K562 (cell line): ENCODE data around the gene GNS. TPM values are rescaled to one million over a fixed set of nuclear protein-coding genes. Genes with fewer than 3 reads are reported as not detected.

Experiments used
- ATAC-seq: fragments of 200-7000 bp; cut with Tn5 transposase; 3 replicates; pipeline ENCODE4 v1.9.1; 2020; ENCODE audit warnings: moderate library complexity
- BruUV-seq: library from RNA; stranded (reverse); fragments of 400-500 nt; replicated peaks from 2 replicates; lab custom pipeline; 2021; lab: Mats Ljungman, UMichigan
- CTCF ChIA-PET: fragments of 300-600 bp; formaldehyde crosslinking; extraction: SDS; loops from one replicate; lab custom pipeline; 2021; ENCODE audit warnings: low intra/inter-chr PET ratio; lab: Yijun Ruan, JAX
- POLR2A ChIA-PET: fragments of 300-600, 350-650 bp; sonication (Branson Sonifier 250); formaldehyde crosslinking; extraction: SDS; loops from one replicate; lab custom pipeline; 2021; ENCODE audit warnings: antibody characterized with exemption, inconsistent platforms; lab: Yijun Ruan, JAX
- DNase-seq, 4 experiments: peaks; one replicate each; pipeline versions ENCODE4 v3.0.0 to v3.0.0-alpha.2; 2011 to 2018; ENCODE audit warnings: low spot score in 3 of 4, mixed read lengths in 3 of 4; ENCODE audit errors: extremely low read depth in 1 of 4
- FAIRE-seq: peaks from 2 replicates; lab custom pipeline; 2011; peaks lifted over from hg19 to GRCh38; lab: Jason Lieb, UNC
- H2AFZ ChIP-seq: 2 replicates; pipeline ENCODE4 v1.6.0; 2011; ENCODE audit warnings: low read depth, low read length, control low read depth, inconsistent platforms
- H3K27ac ChIP-seq: fragments of 200-600 bp; 3 replicates; pipeline ENCODE4 v1.8.0; 2011; ENCODE audit warnings: low read depth, mild to moderate bottlenecking, control low read depth, inconsistent platforms, low read length, moderate library complexity, mixed read lengths; ENCODE audit errors: extremely low read depth
- H3K27me3 ChIP-seq, 2 experiments: fragments of 300-600 bp in 1 of 2; 2 replicates in 1 of 2; 3 replicates in 1 of 2; pipeline versions ENCODE4 v1.6.0 to v1.8.0; 2011; ENCODE audit warnings: inconsistent platforms in 2 of 2, low read length in 2 of 2, mild to moderate bottlenecking in 1 of 2, mixed read lengths in 1 of 2, moderate library complexity in 1 of 2; ENCODE audit not compliant: control insufficient read depth in 2 of 2, insufficient read depth in 2 of 2
- H3K36me3 ChIP-seq: fragments of 300-600 bp; 3 replicates; pipeline ENCODE4 v1.8.0; 2011; ENCODE audit warnings: mild to moderate bottlenecking, low read length, inconsistent platforms; ENCODE audit not compliant: control insufficient read depth, insufficient read depth
- H3K4me1 ChIP-seq, 2 experiments: fragments of 200-600 bp in 1 of 2; replicated peaks in 1 of 2; 2 replicates in 1 of 2; 3 replicates in 1 of 2; pipeline versions ENCODE4 v1.5.1 to v1.8.0; 2011; ENCODE audit warnings: inconsistent platforms in 2 of 2, low read length in 2 of 2, mild to moderate bottlenecking in 1 of 2, mixed read lengths in 1 of 2, moderate library complexity in 1 of 2; ENCODE audit not compliant: control insufficient read depth in 2 of 2, insufficient read depth in 2 of 2
- H3K4me2 ChIP-seq: 2 replicates; pipeline ENCODE4 v1.6.1; 2011; ENCODE audit warnings: low read length, control low read depth, inconsistent platforms, mixed read lengths; ENCODE audit not compliant: insufficient read depth
- H3K4me3 ChIP-seq: fragments of 200-600 bp; sonication (generic), shearing (Covaris generic); 2 replicates; pipeline ENCODE4 v1.5.1; 2016; ENCODE audit warnings: control low read depth, inconsistent platforms
- H3K79me2 ChIP-seq: fragments of 200-600 bp; 3 replicates; pipeline ENCODE4 v1.8.0; 2011; ENCODE audit warnings: low read length, inconsistent platforms; ENCODE audit not compliant: control insufficient read depth, insufficient read depth
- H3K9ac ChIP-seq, 2 experiments: 2 replicates each; pipeline versions ENCODE4 v1.6.0 to v1.6.1; 2011; ENCODE audit warnings: low read depth in 2 of 2, low read length in 2 of 2, control low read depth in 1 of 2, inconsistent platforms in 1 of 2, mild to moderate bottlenecking in 1 of 2, mixed read lengths in 1 of 2; ENCODE audit not compliant: insufficient read depth in 1 of 2
- H3K9me1 ChIP-seq: one replicate; pipeline ENCODE4 v1.6.0; 2011; ENCODE audit warnings: inconsistent platforms, mild to moderate bottlenecking, low read length, moderate library complexity; ENCODE audit not compliant: control insufficient read depth, insufficient read depth
- H3K9me3 ChIP-seq: replicated peaks from 2 replicates; pipeline ENCODE4 v1.5.1; 2011; ENCODE audit warnings: low read depth, low read length, inconsistent platforms; ENCODE audit not compliant: control insufficient read depth, insufficient read depth
- H4K20me1 ChIP-seq: replicated peaks from 2 replicates; pipeline ENCODE4 v1.6.1; 2011; ENCODE audit warnings: low read length, inconsistent platforms, mixed read lengths; ENCODE audit not compliant: control insufficient read depth, insufficient read depth
- FOSL1 ChIP-seq: fragments of 200-800 bp; sonication (Bioruptor generic); conservative IDR thresholded peaks from 2 replicates; pipeline ENCODE4 v1.6.1; 2016; ENCODE audit warnings: missing genetic modification characterization, missing compliant biosample characterization
- FUS ChIP-seq: fragments of 200-400 bp; formaldehyde crosslinking; optimal IDR thresholded peaks from 2 replicates; pipeline ENCODE3; 2017; ENCODE audit warnings: low read depth, low read length
- NELFE ChIP-seq: IDR thresholded peaks from 2 replicates; pipeline ENCODE4 v1.6.1; 2011; ENCODE audit warnings: mild to moderate bottlenecking; ENCODE audit not compliant: insufficient read depth, insufficient read length
- NFYB ChIP-seq: IDR thresholded peaks from 2 replicates; pipeline ENCODE4 v1.6.1; 2011; ENCODE audit warnings: mild to moderate bottlenecking, moderate library complexity; ENCODE audit not compliant: insufficient read length; ENCODE audit errors: extremely low read depth
- NUFIP1 ChIP-seq: fragments of 450-650 bp; IDR thresholded peaks from 2 replicates; pipeline ENCODE4 v1.6.1; 2018; ENCODE audit not compliant: partially characterized antibody
- PCBP2 ChIP-seq: fragments of 200-400 bp; formaldehyde crosslinking; IDR thresholded peaks from 2 replicates; pipeline ENCODE4 v1.6.1; 2018; ENCODE audit warnings: low read length, low read depth, mild to moderate bottlenecking, moderate library complexity; ENCODE audit not compliant: poor library complexity, severe bottlenecking
- SMARCA4 ChIP-seq: fragments of 450-650 bp; IDR thresholded peaks from 2 replicates; pipeline ENCODE4 v1.6.1; 2016
- ZNF12 ChIP-seq: sonication (generic); formaldehyde crosslinking; IDR thresholded peaks from 2 replicates; pipeline ENCODE4 v1.4.0; 2020; ENCODE audit warnings: mild to moderate bottlenecking, missing genetic modification reagents
- ZNF197 ChIP-seq: fragments of 200-800 bp; sonication (Bioruptor generic); IDR thresholded peaks from 2 replicates; pipeline ENCODE4 v1.6.1; 2016; ENCODE audit warnings: low read depth, missing genetic modification characterization, missing compliant biosample characterization
- WGBS: fragments of 100-300 bp; shearing (Covaris generic); methylation state at CpG from one replicate; pipeline ENCODE4 v1.1.6; 2016; ENCODE audit warnings: low coverage, mixed read lengths; ENCODE audit not compliant: insufficient coverage; ENCODE audit errors: missing lambda C conversion rate; 5-methylcytosine and 5-hydroxymethylcytosine counted together
- in situ Hi-C: fragments of 300-500 bp; cut with MboI; formaldehyde crosslinking; loops from 4 replicates; pipeline ENCODE4 v1.15.0; 2018; ENCODE audit warnings: inconsistent platforms, mixed read lengths
- intact Hi-C: fragments of 100-400 bp; cut with micrococcal nuclease; formaldehyde crosslinking; loops from 2 replicates; pipeline ENCODE4 v1.14.2; 2022
- polyA plus RNA-seq, 8 experiments: library from polyadenylated mRNA; depleted of rRNA in 4 of 8; stranded (reverse) in 5 of 8; unstranded in 3 of 8; fragments of >200 nt; fragmentation: Nextera tagmentation in 2 of 8; fragmentation: Illumina TruSeq in 1 of 8; extraction: Ambion mirVana in 2 of 8; extraction: Trizol in 1 of 8; gene quantifications; 2 replicates each; pipeline versions ENCODE4 v1.2.1 to v1.2.3, GENCODE V29; 2011 to 2014; ENCODE audit warnings: inconsistent platforms in 1 of 8, missing spikeins in 1 of 8
- total RNA-seq, 7 experiments: library from RNA; depleted of rRNA in 6 of 7; stranded (reverse); fragments of >200 nt in 6 of 7; fragmentation: Illumina TruSeq in 2 of 7; extraction: Trizol in 2 of 7; gene quantifications; 2 replicates each; pipeline versions ENCODE4 v1.2.1 to v1.2.3, GENCODE V29; 2011 to 2021; ENCODE audit warnings: low replicate concordance in 1 of 7
- TF ChIP-seq, protein P1 (sequence below): IDR thresholded peaks from 3 replicates; pipeline ENCODE4 v1.6.1; 2011; ENCODE audit warnings: borderline replicate concordance, mild to moderate bottlenecking; ENCODE audit not compliant: insufficient read length, insufficient read depth
- TF ChIP-seq, protein P2 (sequence below): sonication (generic); formaldehyde crosslinking; IDR thresholded peaks from 2 replicates; pipeline ENCODE4 v1.8.1; 2023; ENCODE audit warnings: mild to moderate bottlenecking, missing genetic modification reagents, moderate library complexity
- TF ChIP-seq, protein P3 (sequence below): fragments of 450-650 bp; formaldehyde crosslinking; IDR thresholded peaks from 2 replicates; pipeline ENCODE4 v1.4.0; 2022; ENCODE audit warnings: mild to moderate bottlenecking, moderate library complexity
- TF ChIP-seq, protein P4 (sequence below): fragments of 450-650 bp; IDR thresholded peaks from 2 replicates; pipeline ENCODE4 v1.6.1; 2017; ENCODE audit warnings: antibody characterized with exemption, mild to moderate bottlenecking

Gene GNS
- total and polyA plus RNA-seq, 9 of the 15 experiments (the other 6 are each of a cell fraction or from before 2014, with no cell fraction given), result 4.6 to 30.3 (median 18.9) TPM

DNA sequence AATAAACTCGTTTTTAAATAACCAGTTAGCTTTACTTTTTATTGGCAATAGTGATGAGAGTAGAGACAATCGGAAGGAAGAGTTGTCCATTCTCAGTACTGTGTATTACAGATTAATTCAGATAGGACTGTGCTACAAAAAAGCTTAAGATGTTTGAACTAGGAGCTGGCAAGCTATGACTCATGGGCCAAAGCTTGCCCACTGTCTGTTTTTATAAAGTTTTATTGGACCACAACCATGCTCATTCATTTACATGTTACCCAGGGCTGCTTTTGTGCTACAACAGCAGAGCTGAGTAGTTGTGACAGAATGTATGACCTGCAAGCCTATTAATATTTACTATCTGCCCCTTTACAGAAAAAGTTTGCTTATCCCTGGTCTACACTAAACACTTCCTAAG lies 19.4 kb downstream of the GNS start (continued):
- TF ChIP-seq, protein P1, sequence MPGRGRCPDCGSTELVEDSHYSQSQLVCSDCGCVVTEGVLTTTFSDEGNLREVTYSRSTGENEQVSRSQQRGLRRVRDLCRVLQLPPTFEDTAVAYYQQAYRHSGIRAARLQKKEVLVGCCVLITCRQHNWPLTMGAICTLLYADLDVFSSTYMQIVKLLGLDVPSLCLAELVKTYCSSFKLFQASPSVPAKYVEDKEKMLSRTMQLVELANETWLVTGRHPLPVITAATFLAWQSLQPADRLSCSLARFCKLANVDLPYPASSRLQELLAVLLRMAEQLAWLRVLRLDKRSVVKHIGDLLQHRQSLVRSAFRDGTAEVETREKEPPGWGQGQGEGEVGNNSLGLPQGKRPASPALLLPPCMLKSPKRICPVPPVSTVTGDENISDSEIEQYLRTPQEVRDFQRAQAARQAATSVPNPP, result no peak
- TF ChIP-seq, protein P2, sequence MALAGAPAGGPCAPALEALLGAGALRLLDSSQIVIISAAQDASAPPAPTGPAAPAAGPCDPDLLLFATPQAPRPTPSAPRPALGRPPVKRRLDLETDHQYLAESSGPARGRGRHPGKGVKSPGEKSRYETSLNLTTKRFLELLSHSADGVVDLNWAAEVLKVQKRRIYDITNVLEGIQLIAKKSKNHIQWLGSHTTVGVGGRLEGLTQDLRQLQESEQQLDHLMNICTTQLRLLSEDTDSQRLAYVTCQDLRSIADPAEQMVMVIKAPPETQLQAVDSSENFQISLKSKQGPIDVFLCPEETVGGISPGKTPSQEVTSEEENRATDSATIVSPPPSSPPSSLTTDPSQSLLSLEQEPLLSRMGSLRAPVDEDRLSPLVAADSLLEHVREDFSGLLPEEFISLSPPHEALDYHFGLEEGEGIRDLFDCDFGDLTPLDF, result no peak
- TF ChIP-seq, protein P3, sequence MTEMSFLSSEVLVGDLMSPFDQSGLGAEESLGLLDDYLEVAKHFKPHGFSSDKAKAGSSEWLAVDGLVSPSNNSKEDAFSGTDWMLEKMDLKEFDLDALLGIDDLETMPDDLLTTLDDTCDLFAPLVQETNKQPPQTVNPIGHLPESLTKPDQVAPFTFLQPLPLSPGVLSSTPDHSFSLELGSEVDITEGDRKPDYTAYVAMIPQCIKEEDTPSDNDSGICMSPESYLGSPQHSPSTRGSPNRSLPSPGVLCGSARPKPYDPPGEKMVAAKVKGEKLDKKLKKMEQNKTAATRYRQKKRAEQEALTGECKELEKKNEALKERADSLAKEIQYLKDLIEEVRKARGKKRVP, result no peak
- peak; percentile 34 for TF ChIP-seq FOSL1 (tag)
- TF ChIP-seq NUFIP1, result no peak
- no peak for TF ChIP-seq PCBP2
- TF ChIP-seq NELFE, result no peak

DNA sequence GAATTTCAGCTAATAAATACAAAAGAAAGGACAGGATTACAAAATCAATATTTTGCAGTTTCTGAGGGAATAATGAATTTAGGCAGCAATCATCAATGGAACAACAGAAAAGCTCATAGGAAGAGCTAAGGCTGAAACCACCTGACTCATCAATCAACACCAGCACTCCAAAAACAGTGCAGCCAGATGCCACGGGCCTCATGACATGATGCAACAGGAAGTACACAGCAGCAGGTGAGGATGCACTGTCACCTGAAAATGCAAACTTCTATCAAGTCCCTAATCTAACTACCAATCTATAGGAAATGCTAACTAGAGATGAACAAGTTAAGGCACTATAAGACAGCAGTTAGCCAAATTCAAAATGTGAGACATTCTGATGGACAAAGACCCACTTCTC lies 21.7 kb downstream of the GNS start:
- Histone ChIP-seq H3K79me2 (no peaks in the 10 kb centered on the region), H3K9ac (no peak overlapping the region), H3K27ac (no peak overlapping the region), H3K27me3 (no peaks in the 10 kb centered on the region), H2AFZ (no peak overlapping the region), H3K4me3 (no peak overlapping the region), H3K9me3 (no peaks in the 10 kb centered on the region), H4K20me1 (no peaks in the 10 kb centered on the region), H3K4me1 (no peaks in the 10 kb centered on the region), H3K9me1 (no peaks in the 10 kb centered on the region), H3K4me2 (no peak overlapping the region), H3K36me3 (peaks cover 57% of the 10 kb centered on the region)
- FAIRE-seq (no peak), DNase-seq (no peak), ATAC-seq (peak; percentile 59; the same call in 2 of the 3 replicates)
- in situ Hi-C loops, result no loop called here
- POLR2A ChIA-PET, result no interaction called here
- CTCF ChIA-PET, result no interaction called here
- WGBS, result 15% methylated on average over 1 of the region's 1 CpG
- intact Hi-C loops, result no loop called here
- no TSS peak for BruUV-seq
- no peak for TF ChIP-seq ZNF12 (CRISPR knock-in tag)
- TF ChIP-seq SMARCA4, result peak; percentile 12; the same call in 1 of the 2 replicates
- no peak for TF ChIP-seq FUS
- TF ChIP-seq ZNF197 (CRISPR knock-in tag), result no peak
- no peak for TF ChIP-seq NFYB
- TF ChIP-seq, protein P4, sequence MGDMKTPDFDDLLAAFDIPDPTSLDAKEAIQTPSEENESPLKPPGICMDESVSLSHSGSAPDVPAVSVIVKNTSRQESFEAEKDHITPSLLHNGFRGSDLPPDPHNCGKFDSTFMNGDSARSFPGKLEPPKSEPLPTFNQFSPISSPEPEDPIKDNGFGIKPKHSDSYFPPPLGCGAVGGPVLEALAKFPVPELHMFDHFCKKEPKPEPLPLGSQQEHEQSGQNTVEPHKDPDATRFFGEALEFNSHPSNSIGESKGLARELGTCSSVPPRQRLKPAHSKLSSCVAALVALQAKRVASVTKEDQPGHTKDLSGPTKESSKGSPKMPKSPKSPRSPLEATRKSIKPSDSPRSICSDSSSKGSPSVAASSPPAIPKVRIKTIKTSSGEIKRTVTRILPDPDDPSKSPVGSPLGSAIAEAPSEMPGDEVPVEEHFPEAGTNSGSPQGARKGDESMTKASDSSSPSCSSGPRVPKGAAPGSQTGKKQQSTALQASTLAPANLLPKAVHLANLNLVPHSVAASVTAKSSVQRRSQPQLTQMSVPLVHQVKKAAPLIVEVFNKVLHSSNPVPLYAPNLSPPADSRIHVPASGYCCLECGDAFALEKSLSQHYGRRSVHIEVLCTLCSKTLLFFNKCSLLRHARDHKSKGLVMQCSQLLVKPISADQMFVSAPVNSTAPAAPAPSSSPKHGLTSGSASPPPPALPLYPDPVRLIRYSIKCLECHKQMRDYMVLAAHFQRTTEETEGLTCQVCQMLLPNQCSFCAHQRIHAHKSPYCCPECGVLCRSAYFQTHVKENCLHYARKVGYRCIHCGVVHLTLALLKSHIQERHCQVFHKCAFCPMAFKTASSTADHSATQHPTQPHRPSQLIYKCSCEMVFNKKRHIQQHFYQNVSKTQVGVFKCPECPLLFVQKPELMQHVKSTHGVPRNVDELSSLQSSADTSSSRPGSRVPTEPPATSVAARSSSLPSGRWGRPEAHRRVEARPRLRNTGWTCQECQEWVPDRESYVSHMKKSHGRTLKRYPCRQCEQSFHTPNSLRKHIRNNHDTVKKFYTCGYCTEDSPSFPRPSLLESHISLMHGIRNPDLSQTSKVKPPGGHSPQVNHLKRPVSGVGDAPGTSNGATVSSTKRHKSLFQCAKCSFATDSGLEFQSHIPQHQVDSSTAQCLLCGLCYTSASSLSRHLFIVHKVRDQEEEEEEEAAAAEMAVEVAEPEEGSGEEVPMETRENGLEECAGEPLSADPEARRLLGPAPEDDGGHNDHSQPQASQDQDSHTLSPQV, result 0 out of 2 replicates have a peak, but pooled peaks have one; percentile 21
